H1 (cell line): ENCODE data around the gene NMT1. TPM values are rescaled to one million over a fixed set of nuclear protein-coding genes. Genes with fewer than 3 reads are reported as not detected.

Experiments used
- CTCF ChIA-PET: fragments of 300-600 bp; sonication (Branson Sonifier 250); formaldehyde crosslinking; loops from one replicate; lab custom pipeline; 2021; ENCODE audit not compliant: partially characterized antibody; lab: Charles Lee
- POLR2A ChIA-PET: fragments of 300-600 bp; sonication (Branson Sonifier 250); formaldehyde crosslinking; loops from one replicate; lab custom pipeline; 2021; ENCODE audit warnings: inconsistent platforms; ENCODE audit not compliant: partially characterized antibody; lab: Charles Lee
- DNase-seq, 2 experiments: peaks; one replicate each; pipeline versions ENCODE4 v3.0.0 to v3.0.0-alpha.2; 2010 to 2022; ENCODE audit warnings: low spot score in 2 of 2, low read depth in 1 of 2, mixed read lengths in 1 of 2
- FAIRE-seq: peaks from 2 replicates; lab custom pipeline; 2011; peaks lifted over from hg19 to GRCh38; lab: Jason Lieb, UNC
- H2AFZ ChIP-seq: 2 replicates; pipeline ENCODE4 v1.8.1; 2012; ENCODE audit warnings: low read length, inconsistent platforms
- H2AK5ac ChIP-seq: 2 replicates; pipeline ENCODE4 v1.6.1; 2013; ENCODE audit warnings: low read depth, low read length
- H2BK120ac ChIP-seq: replicated peaks from 2 replicates; pipeline ENCODE3; 2013; ENCODE audit warnings: low read depth, low read length, inconsistent platforms
- H2BK12ac ChIP-seq: 2 replicates; pipeline ENCODE4 v1.6.1; 2013; ENCODE audit warnings: low read depth, low read length
- H2BK15ac ChIP-seq: 2 replicates; pipeline ENCODE4 v1.6.1; 2013; ENCODE audit warnings: low read length
- H2BK20ac ChIP-seq: 2 replicates; pipeline ENCODE4 v1.6.1; 2013; ENCODE audit warnings: low read length
- H2BK5ac ChIP-seq: 2 replicates; pipeline ENCODE4 v1.6.1; 2013; ENCODE audit warnings: low read depth, low read length
- H3K14ac ChIP-seq: 2 replicates; pipeline ENCODE4 v1.6.1; 2013; ENCODE audit warnings: inconsistent platforms; ENCODE audit not compliant: insufficient read length
- H3K18ac ChIP-seq: 2 replicates; pipeline ENCODE4 v1.6.1; 2013; ENCODE audit warnings: low read length; ENCODE audit errors: extremely low read depth
- H3K23ac ChIP-seq: 2 replicates; pipeline ENCODE4 v1.6.1; 2013; ENCODE audit warnings: inconsistent platforms; ENCODE audit not compliant: insufficient read length
- H3K23me2 ChIP-seq: 2 replicates; pipeline ENCODE4 v1.6.1; 2013; ENCODE audit warnings: low read depth, low read length
- H3K27ac ChIP-seq: 2 replicates; pipeline ENCODE4 v1.6.1; 2011; ENCODE audit warnings: low read depth, low read length, inconsistent platforms
- H3K27me3 ChIP-seq, 4 experiments: replicated peaks in 1 of 4; 1 replicate in 1 of 4; 2 replicates in 3 of 4; pipeline versions ENCODE4 v1.6.1 to v1.8.1; 2011 to 2013; ENCODE audit warnings: low read length in 3 of 4, mild to moderate bottlenecking in 3 of 4, inconsistent platforms in 2 of 4, mixed read lengths in 2 of 4, moderate library complexity in 1 of 4; ENCODE audit not compliant: control insufficient read depth in 3 of 4, insufficient read depth in 3 of 4; ENCODE audit errors: extremely low read depth in 1 of 4
- H3K36me3 ChIP-seq, 4 experiments: 2 replicates each; pipeline versions ENCODE4 v1.6.1 to v1.8.1; 2011 to 2013; ENCODE audit warnings: mild to moderate bottlenecking in 4 of 4, low read length in 3 of 4, moderate library complexity in 2 of 4, control low read depth in 1 of 4, inconsistent platforms in 1 of 4; ENCODE audit not compliant: insufficient read depth in 4 of 4, control insufficient read depth in 2 of 4
- H3K4ac ChIP-seq: replicated peaks from 2 replicates; pipeline ENCODE3; 2013; ENCODE audit warnings: low read length, low read depth, mixed read lengths, inconsistent platforms; ENCODE audit not compliant: insufficient read length
- H3K4me1 ChIP-seq, 4 experiments: replicated peaks in 1 of 4; 1 replicate in 1 of 4; 2 replicates in 3 of 4; pipeline versions ENCODE4 v1.6.1 to v1.8.1; 2011 to 2013; ENCODE audit warnings: low read length in 3 of 4, inconsistent platforms in 2 of 4, mixed read lengths in 1 of 4; ENCODE audit not compliant: insufficient read depth in 4 of 4, control insufficient read depth in 3 of 4
- H3K4me2 ChIP-seq, 2 experiments: 2 replicates each; pipeline versions ENCODE4 v1.6.1 to v1.8.1; 2011 to 2013; ENCODE audit warnings: low read depth in 2 of 2, low read length in 2 of 2, control low read depth in 1 of 2, inconsistent platforms in 1 of 2, mild to moderate bottlenecking in 1 of 2; ENCODE audit not compliant: insufficient read depth in 1 of 2
- H3K4me3 ChIP-seq, 4 experiments: fragments of 200-600, 300-600 bp in 1 of 4; sonication (generic), shearing (Covaris generic), sonication (Bioruptor Twin) in 1 of 4; 2 replicates each; pipeline versions ENCODE4 v1.5.1 to v1.8.1; 2011 to 2016; ENCODE audit warnings: low read length in 4 of 4, low read depth in 3 of 4, control low read depth in 2 of 4, inconsistent platforms in 2 of 4, mild to moderate bottlenecking in 2 of 4, mixed read lengths in 1 of 4, moderate library complexity in 1 of 4; ENCODE audit not compliant: insufficient read depth in 2 of 4; ENCODE audit errors: extremely low read depth in 1 of 4
- H3K56ac ChIP-seq: replicated peaks from 2 replicates; pipeline ENCODE3; 2013; ENCODE audit warnings: low read depth, mild to moderate bottlenecking, mixed read lengths, low read length, inconsistent platforms; ENCODE audit not compliant: insufficient read length
- H3K79me1 ChIP-seq: 2 replicates; pipeline ENCODE4 v1.6.1; 2013; ENCODE audit warnings: low read depth, low read length, control low read depth
- H3K79me2 ChIP-seq, 2 experiments: 2 replicates each; pipeline versions ENCODE4 v1.6.1 to v1.8.1; 2012 to 2013; ENCODE audit warnings: low read length in 2 of 2, mild to moderate bottlenecking in 2 of 2, inconsistent platforms in 1 of 2; ENCODE audit not compliant: insufficient read depth in 2 of 2, control insufficient read depth in 1 of 2
- H3K9ac ChIP-seq, 4 experiments: replicated peaks in 1 of 4; 1 replicate in 1 of 4; 2 replicates in 3 of 4; pipeline versions ENCODE4 v1.6.1 to v1.8.1; 2011 to 2013; ENCODE audit warnings: low read depth in 3 of 4, low read length in 3 of 4, control low read depth in 2 of 4, mild to moderate bottlenecking in 2 of 4, moderate library complexity in 2 of 4, inconsistent platforms in 1 of 4; ENCODE audit errors: extremely low read depth in 1 of 4
- H3K9me3 ChIP-seq, 2 experiments: 2 replicates each; pipeline versions ENCODE4 v1.6.1 to v1.8.1; 2012 to 2013; ENCODE audit warnings: mild to moderate bottlenecking in 2 of 2, moderate library complexity in 2 of 2, control low read depth in 1 of 2, inconsistent platforms in 1 of 2, low read depth in 1 of 2, low read length in 1 of 2, mixed read lengths in 1 of 2; ENCODE audit not compliant: insufficient read depth in 2 of 2
- H4K20me1 ChIP-seq, 2 experiments: replicated peaks in 1 of 2; 2 replicates each; pipeline versions ENCODE3 to v1.8.1; 2011 to 2013; ENCODE audit warnings: inconsistent platforms in 2 of 2, low read length in 2 of 2, mild to moderate bottlenecking in 1 of 2; ENCODE audit not compliant: insufficient read depth in 2 of 2, control insufficient read depth in 1 of 2
- H4K5ac ChIP-seq: 2 replicates; pipeline ENCODE4 v1.6.1; 2013; ENCODE audit warnings: low read length, low read depth, mixed read lengths, inconsistent platforms; ENCODE audit not compliant: insufficient read length
- H4K8ac ChIP-seq: 2 replicates; pipeline ENCODE4 v1.8.0; 2013; ENCODE audit warnings: mild to moderate bottlenecking, moderate library complexity, low read length, inconsistent platforms; ENCODE audit not compliant: insufficient read depth; ENCODE audit errors: extremely low read depth
- H4K91ac ChIP-seq: replicated peaks from 2 replicates; pipeline ENCODE3; 2013; ENCODE audit warnings: low read length, mixed read lengths, inconsistent platforms; ENCODE audit not compliant: insufficient read length
- CHD1 ChIP-seq: IDR thresholded peaks from 2 replicates; pipeline ENCODE4 v1.6.1; 2012; ENCODE audit warnings: low read depth, low read length, improper control_type of control experiment
- GTF2F1 ChIP-seq: IDR thresholded peaks from 2 replicates; pipeline ENCODE4 v1.6.1; 2012; ENCODE audit warnings: low read depth, low read length, improper control_type of control experiment, borderline replicate concordance
- PHF8 ChIP-seq: fragments of 200-600 bp; sonication (generic); conservative IDR thresholded peaks from 2 replicates; pipeline ENCODE4 v1.7.1; 2012; ENCODE audit warnings: low read depth, mild to moderate bottlenecking, inconsistent platforms, low read length, moderate library complexity
- POU5F1 ChIP-seq: IDR thresholded peaks from 2 replicates; pipeline ENCODE4 v1.6.1; 2011; ENCODE audit warnings: low read depth, mild to moderate bottlenecking, low read length, moderate library complexity
- RBBP5 ChIP-seq: IDR thresholded peaks from 2 replicates; pipeline ENCODE4 v1.7.1; 2012; ENCODE audit warnings: low read depth, mild to moderate bottlenecking, inconsistent platforms, low read length, moderate library complexity, borderline replicate concordance
- RXRA ChIP-seq: IDR thresholded peaks from 2 replicates; pipeline ENCODE4 v1.6.1; 2011; ENCODE audit warnings: low read depth, mild to moderate bottlenecking, low read length, moderate library complexity; ENCODE audit not compliant: insufficient read depth
- SAP30 ChIP-seq: fragments of 300-600 bp; sonication (generic); IDR thresholded peaks from 2 replicates; pipeline ENCODE4 v1.7.1; 2012; ENCODE audit warnings: low read length, moderate library complexity, mild to moderate bottlenecking, inconsistent platforms; ENCODE audit not compliant: insufficient read depth, insufficient replicate concordance
- YY1 ChIP-seq: IDR thresholded peaks from 2 replicates; pipeline ENCODE4 v1.6.1; 2011; ENCODE audit warnings: low read depth, mild to moderate bottlenecking, low read length
- WGBS, 2 experiments: shearing (Covaris generic) in 1 of 2; methylation state at CpG; one replicate each; pipeline versions ENCODE4 v1.1.6 to v1.1.7; 2013 to 2015; ENCODE audit warnings: low lambda C conversion rate in 2 of 2, mixed read lengths in 2 of 2, inconsistent platforms in 1 of 2, low coverage in 1 of 2, missing lambda C conversion rate in 1 of 2; ENCODE audit not compliant: insufficient replicate concordance in 2 of 2, insufficient coverage in 1 of 2, insufficient read length in 1 of 2; ENCODE audit errors: extremely low coverage in 1 of 2, missing lambda C conversion rate in 1 of 2; 5-methylcytosine and 5-hydroxymethylcytosine counted together
- polyA plus RNA-seq, 7 experiments: library from polyadenylated mRNA; depleted of rRNA in 3 of 7; stranded (reverse) in 5 of 7; unstranded in 2 of 7; fragments of >200 nt in 5 of 7; fragments of 200-250 nt in 2 of 7; gene quantifications; 1 replicate in 5 of 7; 2 replicates in 1 of 7; 4 replicates in 1 of 7; pipeline versions ENCODE4 v1.2.1 to v1.2.3, GENCODE V29; 2011 to 2013; ENCODE audit warnings: missing spikeins in 2 of 7, mixed read lengths in 2 of 7
- total RNA-seq: library from RNA; stranded (reverse); fragmentation: NEBNext Ultra II Directional; extraction: Animal tissue kit (Norgen Biotek cat#: 25700); gene quantifications from 2 replicates; pipeline ENCODE4 v1.2.1, GENCODE V29; 2021
- TF ChIP-seq, protein P1 (sequence below): IDR thresholded peaks from 2 replicates; pipeline ENCODE4 v1.6.1; 2012; ENCODE audit warnings: low read length, inconsistent platforms

The NMT1 gene
- total and polyA plus RNA-seq, 2 of the 8 experiments (the other 6 are each of a cell fraction or from before 2014, with no cell fraction given): 42.9 to 149 TPM

DNA sequence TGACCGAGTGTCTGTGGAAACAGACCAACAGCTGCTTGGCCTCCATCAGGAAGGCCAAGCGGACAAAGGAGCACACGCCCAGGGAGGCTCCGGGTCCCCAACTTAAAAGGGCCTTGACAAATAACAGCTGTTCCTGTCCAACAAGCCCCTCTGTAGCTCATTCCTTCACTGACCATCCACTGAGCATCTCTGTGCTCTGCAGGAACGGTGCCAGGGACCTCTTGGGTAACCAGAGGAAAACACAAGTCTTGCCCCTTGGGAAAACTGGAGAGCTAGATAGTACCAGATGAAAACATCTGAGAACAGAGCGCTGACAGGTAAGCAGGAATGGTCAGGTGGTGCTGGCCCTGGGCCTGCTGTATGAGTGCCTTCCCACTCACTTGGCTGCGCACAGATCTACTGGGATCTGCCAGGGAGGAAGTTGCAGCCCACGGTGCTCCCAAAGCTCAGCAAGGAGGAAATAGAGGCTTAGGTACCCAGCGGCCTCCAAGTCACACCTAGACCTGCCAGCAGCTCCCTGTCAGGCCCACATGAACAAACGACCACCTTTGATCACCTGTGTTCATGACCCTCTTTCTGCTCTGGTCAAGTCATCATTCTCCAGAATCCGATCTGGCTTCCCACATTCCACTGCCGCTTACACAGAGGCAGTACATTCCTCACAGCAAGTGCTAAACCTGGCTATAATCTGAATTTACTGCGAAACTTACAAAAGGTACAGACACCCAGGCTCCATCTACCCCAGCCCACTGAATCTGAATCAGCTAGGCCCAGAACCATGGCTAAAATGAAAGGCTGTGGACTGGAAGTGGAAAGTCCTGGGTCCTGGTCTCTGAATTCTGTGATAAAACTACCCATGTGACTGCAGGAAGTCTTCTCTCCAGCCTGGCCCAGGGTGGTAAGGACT is 22.1 kb upstream of the NMT1 start:
- 0 out of 2 replicates have a peak overlapping the region, but pooled peaks have one; percentile 3 for H4K8ac ChIP-seq
- no peaks in the 10 kb centered on the region for H3K9me3 ChIP-seq
- H3K79me1 ChIP-seq: peaks cover 13% of the 10 kb centered on the region
- H3K4ac ChIP-seq: no peak overlapping the region
- no peak overlapping the region for H3K4me2 ChIP-seq
- CTCF ChIA-PET: interaction anchor here (0.7 to 14.2 kb wide), 7 partner anchors 10 to 174 kb away, joined by 3 to 120 read pairs (median 6); no protein-coding TSS in a partner anchor
- H2AFZ ChIP-seq: no peak overlapping the region
- POLR2A ChIA-PET: interaction anchor here (1.2 to 2.9 kb wide), 3 partner anchors 11 to 43 kb away, joined by 3 to 25 read pairs (median 3); partner anchors contain the start of gene DCAKD
- H3K27ac ChIP-seq: no peak overlapping the region
- H3K27me3 ChIP-seq: no peaks in the 10 kb centered on the region
- DNase-seq (no peak), FAIRE-seq (no peak)
- peaks cover 0 to 3% (median under 1%) of the 10 kb centered on the region in 4 experiments; a peak in 5 of 8 replicates for H3K36me3 ChIP-seq
- H3K9ac ChIP-seq: no peak overlapping the region
- peaks cover 2% of the 10 kb centered on the region; the same call in 1 of the 2 replicates for H3K23me2 ChIP-seq
- peaks cover 4 to 11% (median 7%) of the 10 kb centered on the region in 4 experiments for H3K4me1 ChIP-seq
- no peak overlapping the region for H3K14ac ChIP-seq
- no peak overlapping the region for H2AK5ac ChIP-seq
- no peak overlapping the region for H3K18ac ChIP-seq
- no peak overlapping the region for H2BK5ac ChIP-seq
- no peak overlapping the region for H2BK120ac ChIP-seq
- no peak overlapping the region for H3K4me3 ChIP-seq
- H3K56ac ChIP-seq: no peak overlapping the region
- H4K5ac ChIP-seq: no peak overlapping the region
- no peak overlapping the region for H4K91ac ChIP-seq
- 96% methylated on average over 12 of the region's 13 CpGs; no CpG with 5 or more reads in 1 of the 2 experiments for WGBS, 2 experiments
- H2BK12ac ChIP-seq: no peak overlapping the region
- H3K23ac ChIP-seq: no peak overlapping the region
- no peak overlapping the region for H2BK15ac ChIP-seq
- peaks cover 7 to 9% of the 10 kb centered on the region in 2 experiments for H4K20me1 ChIP-seq
- H2BK20ac ChIP-seq: no peak overlapping the region
- peaks cover 0 to 17% of the 10 kb centered on the region in 2 experiments; a peak in 1 of 4 replicates for H3K79me2 ChIP-seq
- TF ChIP-seq, protein P1, sequence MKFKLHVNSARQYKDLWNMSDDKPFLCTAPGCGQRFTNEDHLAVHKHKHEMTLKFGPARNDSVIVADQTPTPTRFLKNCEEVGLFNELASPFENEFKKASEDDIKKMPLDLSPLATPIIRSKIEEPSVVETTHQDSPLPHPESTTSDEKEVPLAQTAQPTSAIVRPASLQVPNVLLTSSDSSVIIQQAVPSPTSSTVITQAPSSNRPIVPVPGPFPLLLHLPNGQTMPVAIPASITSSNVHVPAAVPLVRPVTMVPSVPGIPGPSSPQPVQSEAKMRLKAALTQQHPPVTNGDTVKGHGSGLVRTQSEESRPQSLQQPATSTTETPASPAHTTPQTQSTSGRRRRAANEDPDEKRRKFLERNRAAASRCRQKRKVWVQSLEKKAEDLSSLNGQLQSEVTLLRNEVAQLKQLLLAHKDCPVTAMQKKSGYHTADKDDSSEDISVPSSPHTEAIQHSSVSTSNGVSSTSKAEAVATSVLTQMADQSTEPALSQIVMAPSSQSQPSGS: no peak
- TF ChIP-seq PHF8 (no peak), SAP30 (no peak), CHD1 (no peak), GTF2F1 (no peak), POU5F1 (no peak), RXRA (no peak), RBBP5 (no peak), YY1 (no peak)
